ENCODE measurements around the gene BICDL1. TPM values are rescaled to one million over a fixed set of nuclear protein-coding genes. Genes with fewer than 3 reads are reported as not detected.
A peak's percentile ranks its signal among the peaks of the same experiment; 100 is the strongest.

Gene BICDL1
- total RNA-seq, 1 experiment from 2014 or later: 2.4 TPM

GRCh38 chr12:120106151-120106550 lies 117.1 kb downstream of the BICDL1 start:
- ChIA-PET POLR2A (ENCODE audit: low non-redundant PET) (no interaction called here), CTCF (no interaction called here)
- DNase-seq (ENCODE audit: low spot score): no peak
- intact Hi-C loops (cut with micrococcal nuclease; ENCODE audit: unreplicated experiment): no loop called here
- Histone ChIP-seq H3K27ac (ENCODE audit: low read depth, low read length, poor library complexity, severe bottlenecking) (no peak overlapping the region), H3K4me1 (ENCODE audit: insufficient read depth, low read length, poor library complexity, severe bottlenecking) (no peaks in the 10 kb centered on the region), H3K4me3 (ENCODE audit: low read depth, low read length, poor library complexity, severe bottlenecking) (no peak overlapping the region), H3K36me3 (ENCODE audit: insufficient read depth, low read length, poor library complexity, severe bottlenecking) (peaks cover 16% of the 10 kb centered on the region), H3K27me3 (replicated peaks; ENCODE audit: insufficient read depth, low read depth, low read length, poor library complexity) (no peaks in the 10 kb centered on the region), H3K9me3 (ENCODE audit: low read depth, low read length, poor library complexity, severe bottlenecking) (no peaks in the 10 kb centered on the region)
- TSS peak; percentile 39 for BruUV-seq (replicated peaks)
- no peak for TF ChIP-seq CTCF (conservative IDR thresholded peaks at IDR 0.05; ENCODE audit: low read depth, low read length)
- TF ChIP-seq EZH2 (IDR thresholded peaks at IDR 0.05; ENCODE audit: borderline replicate concordance, low read depth, low read length, poor library complexity, severe bottlenecking): no peak

DNA sequence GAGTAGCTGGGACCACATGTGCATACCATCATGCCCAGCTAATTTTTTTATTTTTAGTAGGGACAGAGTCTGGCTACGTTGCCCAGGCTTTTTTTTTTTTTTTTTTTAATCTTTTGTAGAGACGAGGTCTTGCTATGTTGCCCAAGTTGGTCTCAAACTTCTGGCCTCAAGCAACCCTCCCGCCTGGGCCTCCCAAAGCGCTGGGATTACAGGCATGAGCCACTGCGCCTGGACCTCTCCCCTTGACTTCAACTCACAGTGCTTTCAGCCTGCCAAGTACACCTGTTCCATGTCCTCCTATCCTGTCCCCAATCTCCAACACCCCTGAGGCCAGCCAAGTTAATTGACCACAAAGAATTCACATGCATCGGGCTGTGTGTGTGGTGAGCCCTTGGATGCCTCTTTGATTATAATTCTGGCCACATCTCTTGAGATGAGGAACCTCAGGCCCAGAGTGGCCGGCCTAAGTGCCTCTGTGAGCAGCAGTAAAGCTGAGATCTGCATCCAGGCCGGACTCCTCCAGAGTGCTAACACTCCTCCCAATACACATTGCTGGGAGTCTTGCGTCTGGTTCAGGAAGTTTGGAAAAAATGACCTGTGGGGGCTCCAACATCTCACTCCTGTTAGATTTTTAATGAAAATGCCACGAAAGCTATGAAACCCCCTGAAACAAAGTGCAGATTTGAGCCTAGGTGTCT lies 120.7 kb downstream of the BICDL1 start:
- intact Hi-C loops (cut with micrococcal nuclease; ENCODE audit: unreplicated experiment): loop anchor here (10.0 kb wide), 1 partner anchor 155 kb away; the partner anchor contains the start of gene PXN

More for the DNA sequence above, 120.7 kb downstream of the BICDL1 start:
- TF ChIP-seq CTCF (conservative IDR thresholded peaks at IDR 0.05; ENCODE audit: low read depth, low read length): no peak
- TF ChIP-seq EZH2 (IDR thresholded peaks at IDR 0.05; ENCODE audit: borderline replicate concordance, low read depth, low read length, poor library complexity, severe bottlenecking): no peak
- POLR2A ChIA-PET (ENCODE audit: low non-redundant PET): no interaction called here
- Histone ChIP-seq H3K36me3 (ENCODE audit: insufficient read depth, low read length, poor library complexity, severe bottlenecking) (no peaks in the 10 kb centered on the region), H3K27me3 (replicated peaks; ENCODE audit: insufficient read depth, low read depth, low read length, poor library complexity) (no peaks in the 10 kb centered on the region), H3K9me3 (ENCODE audit: low read depth, low read length, poor library complexity, severe bottlenecking) (no peaks in the 10 kb centered on the region), H3K4me1 (ENCODE audit: insufficient read depth, low read length, poor library complexity, severe bottlenecking) (no peaks in the 10 kb centered on the region), H3K4me3 (ENCODE audit: low read depth, low read length, poor library complexity, severe bottlenecking) (no peak overlapping the region), H3K27ac (ENCODE audit: low read depth, low read length, poor library complexity, severe bottlenecking) (no peak overlapping the region)
- CTCF ChIA-PET: no interaction called here
- DNase-seq (ENCODE audit: low spot score): no peak
- BruUV-seq (replicated peaks): no TSS peak

Data from A673 (cell line).